Duodenal mucosa (tissue), 2 donors: ENCODE results near the gene ZMYND11.

Source experiments
- H3K27ac ChIP-seq: one replicate; pipeline ENCODE4 v1.7.0; 2013; ENCODE audit warnings: low read depth, low read length
- H3K27me3 ChIP-seq, 2 donors: one replicate each; pipeline ENCODE4 v1.7.0; 2013; ENCODE audit warnings: low read length in 2 of 2, control low read depth in 1 of 2; ENCODE audit not compliant: insufficient read depth in 2 of 2, control insufficient read depth in 1 of 2
- H3K36me3 ChIP-seq, 2 donors: one replicate each; pipeline ENCODE4 v1.7.0; 2013; ENCODE audit warnings: low read length in 2 of 2, control low read depth in 1 of 2; ENCODE audit not compliant: insufficient read depth in 2 of 2, control insufficient read depth in 1 of 2
- H3K4me1 ChIP-seq, 2 donors: one replicate each; pipeline ENCODE4 v1.7.0; 2013; ENCODE audit warnings: low read length in 2 of 2, control low read depth in 1 of 2; ENCODE audit not compliant: insufficient read depth in 2 of 2, control insufficient read depth in 1 of 2
- H3K4me3 ChIP-seq, 2 donors: one replicate each; pipeline ENCODE4 v1.7.0; 2013; ENCODE audit warnings: low read length in 2 of 2, low read depth in 1 of 2
- H3K9ac ChIP-seq, 2 donors: one replicate each; pipeline ENCODE4 v1.7.0; 2013; ENCODE audit warnings: low read length in 2 of 2, low read depth in 1 of 2
- H3K9me3 ChIP-seq, 2 donors: one replicate each; pipeline ENCODE4 v1.7.0; 2013; ENCODE audit warnings: low read length in 2 of 2, control low read depth in 1 of 2; ENCODE audit not compliant: control insufficient read depth in 1 of 2

Gene ZMYND11

GRCh38 chr10:132946-133898, 2.0 kb upstream of the ZMYND11 start:
- Histone ChIP-seq H3K27ac (no peak overlapping the region), H3K4me1 (peaks cover 16 to 21% of the 10 kb centered on the region in 2 donors), H3K27me3 (no peaks in the 10 kb centered on the region), H3K36me3 (no peaks in the 10 kb centered on the region), H3K9ac (no peak overlapping the region), H3K4me3 (no peak overlapping the region), H3K9me3 (no peaks in the 10 kb centered on the region)

- H3K9me3 ChIP-seq: no peaks in the 10 kb centered on the region
These were observed 766 bp upstream of the ZMYND11 start for GRCh38 chr10:134247-135131.

GRCh38 chr10:135601-136464, 578 bp downstream of the ZMYND11 start:
- Histone ChIP-seq H3K27ac (peak overlapping the region; percentile 91), H3K9ac (peak overlapping the region; percentile 73 to 93), H3K27me3 (no peaks in the 10 kb centered on the region), H3K36me3 (no peaks in the 10 kb centered on the region), H3K9me3 (no peaks in the 10 kb centered on the region), H3K4me1 (peaks cover 16 to 21% of the 10 kb centered on the region in 2 donors), H3K4me3 (peak overlapping the region; percentile 82 to 93)

More at GRCh38 chr10:134247-135131, 766 bp upstream of the ZMYND11 start:
- peak overlapping the region; percentile 91 for H3K27ac ChIP-seq
- H3K36me3 ChIP-seq: no peaks in the 10 kb centered on the region
- H3K4me1 ChIP-seq: peaks cover 16 to 21% of the 10 kb centered on the region in 2 donors
- peak overlapping the region; percentile 57 to 73 for H3K9ac ChIP-seq
- no peaks in the 10 kb centered on the region for H3K27me3 ChIP-seq
- H3K4me3 ChIP-seq: peak overlapping the region; percentile 80 to 92

GRCh38 chr10:136465-136762, 1.2 kb downstream of the ZMYND11 start:
- Histone ChIP-seq H3K4me1 (peaks cover 16 to 21% of the 10 kb centered on the region in 2 donors), H3K9ac (peak overlapping the region; percentile 73 to 93), H3K36me3 (no peaks in the 10 kb centered on the region), H3K4me3 (peak overlapping the region; percentile 82 to 93), H3K9me3 (no peaks in the 10 kb centered on the region), H3K27ac (peak overlapping the region; percentile 91), H3K27me3 (no peaks in the 10 kb centered on the region)

DNA sequence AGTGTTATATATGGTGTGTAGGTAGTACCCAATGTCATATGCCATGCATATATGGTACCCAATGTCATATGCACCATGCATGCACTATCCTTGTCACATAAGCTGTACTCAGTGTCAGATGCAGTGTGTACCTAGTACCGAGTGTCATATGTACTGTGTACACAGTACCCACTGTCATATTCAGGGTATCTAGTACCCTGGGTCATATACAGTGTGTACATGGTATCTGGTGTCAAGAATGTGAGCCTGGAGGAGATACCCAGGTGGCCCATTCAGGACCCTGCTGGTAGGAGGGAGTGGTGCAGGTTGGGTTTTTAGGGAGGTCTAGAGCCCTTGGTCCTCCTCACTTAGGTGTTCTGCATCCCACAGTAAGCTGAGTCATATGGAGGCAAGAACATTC, 1.8 kb downstream of the ZMYND11 start:
- peak overlapping the region; percentile 82 to 93 for H3K4me3 ChIP-seq
- H3K9me3 ChIP-seq: no peaks in the 10 kb centered on the region
- peak overlapping the region; percentile 73 to 93 for H3K9ac ChIP-seq
- no peaks in the 10 kb centered on the region for H3K36me3 ChIP-seq
- H3K27ac ChIP-seq: no peak overlapping the region
- H3K27me3 ChIP-seq: no peaks in the 10 kb centered on the region
- H3K4me1 ChIP-seq: peaks cover 16 to 21% of the 10 kb centered on the region in 2 donors

DNA sequence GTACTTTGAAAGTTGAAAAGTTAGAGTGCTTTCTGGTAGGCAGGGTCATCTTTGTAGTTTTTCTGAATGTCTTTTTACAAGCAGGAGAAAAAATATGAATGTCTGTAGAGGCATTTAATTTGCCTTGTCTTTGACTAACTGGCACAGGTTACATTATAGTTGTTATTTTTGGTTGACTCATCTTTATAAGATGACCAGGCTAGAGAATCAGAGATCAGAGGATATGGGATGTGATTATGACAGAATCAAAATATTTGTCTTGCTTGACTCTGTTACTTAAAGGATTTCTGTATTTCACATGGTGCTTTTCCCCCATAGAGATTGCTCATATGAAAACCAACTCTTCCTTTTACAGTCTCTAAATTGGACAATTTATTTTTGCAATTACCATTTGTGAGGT, 2.4 kb downstream of the ZMYND11 start:
- H3K9me3 ChIP-seq: no peaks in the 10 kb centered on the region
- no peak overlapping the region for H3K27ac ChIP-seq
- H3K27me3 ChIP-seq: no peaks in the 10 kb centered on the region
- no peaks in the 10 kb centered on the region for H3K36me3 ChIP-seq
- H3K9ac ChIP-seq: no peak overlapping the region
- no peak overlapping the region for H3K4me3 ChIP-seq
- peaks cover 20 to 24% of the 10 kb centered on the region in 2 donors for H3K4me1 ChIP-seq

- H3K27me3 ChIP-seq: no peaks in the 10 kb centered on the region
- H3K9ac ChIP-seq: no peak overlapping the region
- H3K4me1 ChIP-seq: peaks cover 5 to 9% of the 10 kb centered on the region in 2 donors
- H3K27ac ChIP-seq: no peak overlapping the region
- no peak overlapping the region for H3K4me3 ChIP-seq
- peaks cover 0 to 3% of the 10 kb centered on the region in 2 donors for H3K9me3 ChIP-seq
- H3K36me3 ChIP-seq: no peaks in the 10 kb centered on the region
These were observed 7.1 kb downstream of the ZMYND11 start for GRCh38 chr10:142371-142770.

DNA sequence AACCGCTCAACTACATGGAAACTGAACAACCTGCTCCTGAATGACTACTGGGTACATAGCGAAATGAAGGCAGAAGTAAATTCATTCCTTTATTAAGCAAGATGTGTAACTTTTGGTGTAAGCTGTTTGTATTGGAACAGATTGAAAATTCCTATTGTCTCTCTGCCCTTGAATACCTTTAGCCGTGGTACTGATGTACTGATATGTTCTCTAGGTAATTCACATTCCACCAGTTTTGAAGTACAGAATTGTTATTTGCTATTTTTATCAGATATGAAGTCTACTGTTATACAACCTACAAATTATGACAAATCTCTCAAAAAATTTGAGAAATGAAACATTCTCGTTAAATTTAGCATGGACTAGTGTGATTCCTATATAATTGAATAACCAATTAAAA, 17.7 kb downstream of the ZMYND11 start:
- Histone ChIP-seq H3K27me3 (no peaks in the 10 kb centered on the region), H3K4me1 (no peaks in the 10 kb centered on the region), H3K4me3 (no peak overlapping the region), H3K9me3 (no peaks in the 10 kb centered on the region), H3K27ac (no peak overlapping the region), H3K9ac (no peak overlapping the region), H3K36me3 (no peaks in the 10 kb centered on the region)

DNA sequence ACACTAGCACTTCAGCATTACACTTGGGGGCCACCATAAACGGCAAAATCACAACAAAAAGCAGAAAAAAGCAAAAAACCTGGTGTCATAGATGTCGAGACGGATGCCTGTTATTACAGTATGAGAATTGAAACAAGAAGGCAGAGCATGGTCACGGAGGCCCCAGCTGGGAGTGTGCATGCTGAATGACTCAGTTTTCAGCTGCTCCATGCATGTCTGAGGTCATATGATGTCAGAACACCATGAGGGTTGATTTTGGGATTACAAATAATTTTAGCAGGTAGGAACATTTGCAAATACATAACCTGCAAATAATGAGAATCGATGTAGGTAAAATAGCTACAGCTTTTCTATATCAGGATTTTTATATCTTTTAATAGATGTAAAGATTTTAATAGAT, 19.1 kb downstream of the ZMYND11 start:
- Histone ChIP-seq H3K4me3 (no peak overlapping the region), H3K27ac (no peak overlapping the region), H3K27me3 (no peaks in the 10 kb centered on the region), H3K4me1 (no peaks in the 10 kb centered on the region), H3K9ac (no peak overlapping the region), H3K9me3 (no peaks in the 10 kb centered on the region), H3K36me3 (no peaks in the 10 kb centered on the region)
